GM12878 (cell line): Measurements from ENCODE around the gene ANO9. TPM values are rescaled to one million over a fixed set of nuclear protein-coding genes. Genes with fewer than 3 reads are reported as not detected.

Experiments used
- ATAC-seq: fragments of 200-7000 bp; cut with Tn5 transposase; 3 replicates; pipeline ENCODE4 v1.9.1; 2020; ENCODE audit warnings: mild to moderate bottlenecking, moderate library complexity
- BruUV-seq: library from RNA; stranded (reverse); fragments of 400-500 nt; replicated peaks from 2 replicates; lab custom pipeline; 2021; lab: Mats Ljungman, UMichigan
- CTCF ChIA-PET: fragments of 300-600 bp; sonication (Branson Sonifier 250); formaldehyde crosslinking; extraction: SDS; loops from one replicate; lab custom pipeline; 2021; ENCODE audit warnings: inconsistent platforms; lab: Yijun Ruan, JAX
- POLR2A ChIA-PET: fragments of 350-600 bp; formaldehyde crosslinking; extraction: SDS; loops from one replicate; lab custom pipeline; 2021; ENCODE audit warnings: inconsistent platforms; lab: Charles Lee
- RAD21 ChIA-PET: fragments of 300-600 bp; sonication (Branson Sonifier 250); formaldehyde crosslinking; loops from one replicate; lab custom pipeline; 2023; ENCODE audit warnings: antibody characterized with exemption; ENCODE audit not compliant: unreplicated experiment; lab: Charles Lee
- SMC1A ChIA-PET: fragments of 300-600 bp; sonication (Branson Sonifier 250); formaldehyde crosslinking; loops from one replicate; lab custom pipeline; 2023; ENCODE audit not compliant: unreplicated experiment, uncharacterized antibody; lab: Charles Lee
- DNase-seq: peaks from one replicate; pipeline ENCODE4 v3.0.0-alpha.2; 2011; ENCODE audit warnings: low read depth, low spot score
- FAIRE-seq: peaks from 3 replicates; lab custom pipeline; 2011; peaks lifted over from hg19 to GRCh38; lab: Jason Lieb, UNC
- H2AFZ ChIP-seq: 2 replicates; pipeline ENCODE4 v1.6.0; 2011; ENCODE audit warnings: low read depth, low read length, control low read depth; ENCODE audit not compliant: control insufficient read depth
- H3K27ac ChIP-seq: 2 replicates; pipeline ENCODE4 v1.5.1; 2011; ENCODE audit warnings: control low read depth; ENCODE audit not compliant: control insufficient read depth, insufficient read depth
- H3K27me3 ChIP-seq, 2 experiments: replicated peaks in 1 of 2; 2 replicates each; pipeline versions ENCODE4 v1.6.0 to v1.6.1; 2011; ENCODE audit warnings: low read length in 1 of 2; ENCODE audit not compliant: control insufficient read depth in 2 of 2, insufficient read depth in 2 of 2
- H3K36me3 ChIP-seq, 2 experiments: 2 replicates each; pipeline ENCODE4 v1.5.1; 2011; ENCODE audit warnings: low read length in 1 of 2; ENCODE audit not compliant: control insufficient read depth in 2 of 2, insufficient read depth in 2 of 2
- H3K4me1 ChIP-seq: 2 replicates; pipeline ENCODE4 v1.6.1; 2011; ENCODE audit warnings: mild to moderate bottlenecking, low read length, moderate library complexity, mixed read lengths; ENCODE audit not compliant: control insufficient read depth, insufficient read depth
- H3K4me2 ChIP-seq: 2 replicates; pipeline ENCODE4 v1.6.0; 2011; ENCODE audit warnings: control low read depth; ENCODE audit not compliant: control insufficient read depth, insufficient read depth
- H3K4me3 ChIP-seq: fragments of 200-600 bp; sonication (generic); 2 replicates; pipeline ENCODE4 v1.5.1; 2016
- H3K79me2 ChIP-seq: 2 replicates; pipeline ENCODE4 v1.6.0; 2011; ENCODE audit warnings: low read length; ENCODE audit not compliant: control insufficient read depth, insufficient read depth
- H3K9ac ChIP-seq: 2 replicates; pipeline ENCODE4 v1.8.0; 2011; ENCODE audit warnings: low read length, control low read depth, mixed read lengths; ENCODE audit not compliant: control insufficient read depth, insufficient read depth
- H3K9me3 ChIP-seq: replicated peaks from 3 replicates; pipeline ENCODE4 v1.5.1; 2011; ENCODE audit warnings: mild to moderate bottlenecking, low read length; ENCODE audit not compliant: control insufficient read depth, insufficient read depth
- H4K20me1 ChIP-seq: 2 replicates; pipeline ENCODE4 v1.6.0; 2011; ENCODE audit not compliant: control insufficient read depth, insufficient read depth
- EED ChIP-seq: sonication (generic); IDR thresholded peaks from 2 replicates; pipeline ENCODE4 v1.6.1; 2016; ENCODE audit warnings: antibody characterized with exemption, low read depth
- EP300 ChIP-seq, 2 experiments: fragments of 150-350 bp in 1 of 2; IDR thresholded peaks; 2 replicates each; pipeline ENCODE4 v1.6.1; 2011 to 2012; ENCODE audit warnings: low read depth in 2 of 2, low read length in 2 of 2, borderline replicate concordance in 1 of 2, improper control_type of control experiment in 1 of 2, inconsistent platforms in 1 of 2; ENCODE audit not compliant: control insufficient read depth in 1 of 2
- FOXK2 ChIP-seq: fragments of 450-650 bp; IDR thresholded peaks from 2 replicates; pipeline ENCODE4 v1.6.1; 2017; ENCODE audit warnings: mild to moderate bottlenecking, moderate library complexity
- SREBF2 ChIP-seq: IDR thresholded peaks from 2 replicates; pipeline ENCODE4 v1.6.1; 2012; ENCODE audit warnings: mild to moderate bottlenecking, low read length
- SRF ChIP-seq, 2 experiments: IDR thresholded peaks; 2 replicates each; pipeline ENCODE4 v1.6.1; 2011; ENCODE audit warnings: low read depth in 2 of 2, low read length in 2 of 2, mild to moderate bottlenecking in 1 of 2, moderate library complexity in 1 of 2
- TCF7 ChIP-seq: IDR thresholded peaks from 2 replicates; pipeline ENCODE4 v1.6.1; 2014; ENCODE audit warnings: antibody characterized with exemption, borderline replicate concordance
- WGBS: methylation state at CpG from one replicate; pipeline ENCODE4 v1.1.6; 2016; ENCODE audit warnings: low lambda C conversion rate; ENCODE audit not compliant: insufficient replicate concordance, insufficient coverage; ENCODE audit errors: missing lambda C conversion rate; 5-methylcytosine and 5-hydroxymethylcytosine counted together
- in situ Hi-C: fragments of 300-500 bp; cut with MboI; formaldehyde crosslinking; loops from 9 replicates; pipeline ENCODE4 v1.14.3; 2018; ENCODE audit warnings: mixed read lengths
- intact Hi-C: fragments of 100-400 bp; cut with micrococcal nuclease; formaldehyde crosslinking; loops from one replicate; pipeline ENCODE4 v1.14.2; 2022; ENCODE audit not compliant: unreplicated experiment
- polyA plus RNA-seq, 11 experiments: library from polyadenylated mRNA; depleted of rRNA in 4 of 11; unstranded in 6 of 11; stranded (reverse) in 5 of 11; fragments of >200 nt; fragmentation: Nextera tagmentation in 4 of 11; fragmentation: Illumina TruSeq in 1 of 11; extraction: Ambion mirVana in 4 of 11; extraction: Trizol in 1 of 11; gene quantifications; 1 replicate in 1 of 11; 2 replicates in 10 of 11; pipeline versions ENCODE4 v1.2.1 to v1.2.3, GENCODE V29; 2011 to 2016; ENCODE audit warnings: inconsistent platforms in 2 of 11, missing spikeins in 2 of 11, low read depth in 1 of 11
- total RNA-seq, 4 experiments: library from RNA; depleted of rRNA in 3 of 4; stranded (reverse); fragments of >200 nt in 3 of 4; fragmentation: Illumina TruSeq in 1 of 4; extraction: Trizol in 1 of 4; gene quantifications; 2 replicates each; pipeline versions ENCODE4 v1.2.1 to v1.2.3, GENCODE V29; 2013 to 2021
- TF ChIP-seq, protein P1 (sequence below): fragments of 450-650 bp; formaldehyde crosslinking; IDR thresholded peaks from 2 replicates; pipeline ENCODE4 v1.4.0; 2022; ENCODE audit warnings: mild to moderate bottlenecking, moderate library complexity

Gene ANO9
- total and polyA plus RNA-seq, 10 of the 15 experiments (the other 5 are each of a cell fraction or from before 2014, with no cell fraction given): 0.21 to 42.3 (median 12.0) TPM

DNA sequence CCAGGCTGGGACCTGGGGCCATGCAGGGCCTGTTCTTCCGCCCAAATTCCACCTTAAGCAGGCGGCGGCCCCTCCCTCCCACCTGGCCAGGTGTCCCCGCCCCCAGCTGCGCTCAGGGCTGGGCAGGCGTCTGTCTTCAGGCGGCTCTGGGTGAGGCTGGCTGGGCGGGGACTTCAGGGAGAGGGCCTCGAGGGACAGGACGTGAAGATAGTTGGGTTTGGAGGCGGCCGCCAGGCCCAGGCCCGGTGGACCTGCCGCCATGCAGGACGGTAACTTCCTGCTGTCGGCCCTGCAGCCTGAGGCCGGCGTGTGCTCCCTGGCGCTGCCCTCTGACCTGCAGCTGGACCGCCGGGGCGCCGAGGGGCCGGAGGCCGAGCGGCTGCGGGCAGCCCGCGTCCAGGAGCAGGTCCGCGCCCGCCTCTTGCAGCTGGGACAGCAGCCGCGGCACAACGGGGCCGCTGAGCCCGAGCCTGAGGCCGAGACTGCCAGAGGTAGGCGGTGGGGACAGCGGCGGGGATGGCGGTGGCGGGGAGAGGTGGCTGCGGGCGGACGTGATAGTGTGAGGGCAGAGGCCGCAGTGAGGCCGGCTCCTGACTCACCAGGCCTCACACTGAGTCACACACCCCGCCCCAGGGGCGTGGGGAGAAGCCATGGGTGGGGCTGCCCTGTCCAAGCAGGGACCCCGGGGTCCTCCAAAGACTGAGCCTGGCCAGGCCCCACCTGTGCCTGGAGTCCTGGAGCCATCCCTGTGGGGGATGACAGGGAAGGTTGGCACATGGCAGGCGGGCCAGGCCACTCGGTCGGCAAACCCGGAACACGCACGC, 47.6 kb downstream of the ANO9 start, which contains the start of gene PKP3:
Gene PKP3, plus strand, starts transcription at position 176 of the 824 bp plus-strand sequence. Its CDS starts 84 bp downstream, at position 260.
- ChIA-PET CTCF (no interaction called here), RAD21 (no interaction called here), POLR2A (no interaction called here), SMC1A (no interaction called here)
- in situ Hi-C loops (no loop called here), intact Hi-C loops (no loop called here)
- H3K27ac ChIP-seq: no peak within 1 kb of the TSS
- no TSS peak for BruUV-seq
- H3K4me3 ChIP-seq: no peak within 1 kb of the TSS
- H2AFZ ChIP-seq: no peak within 1 kb of the TSS
- TF ChIP-seq TCF7 (no peak), SRF (IDR thresholded peaks at IDR 0.05; ENCODE audit: low read depth in 2 of 2, low read length in 2 of 2) (no peak), EED (no peak), FOXK2 (no peak), EP300 (IDR thresholded peaks at IDR 0.05; ENCODE audit: borderline replicate concordance in 1 of 2, control insufficient read depth in 1 of 2, low read depth in 2 of 2, low read length in 2 of 2) (no peak), SREBF2 (no peak)
- TF ChIP-seq, protein P1, sequence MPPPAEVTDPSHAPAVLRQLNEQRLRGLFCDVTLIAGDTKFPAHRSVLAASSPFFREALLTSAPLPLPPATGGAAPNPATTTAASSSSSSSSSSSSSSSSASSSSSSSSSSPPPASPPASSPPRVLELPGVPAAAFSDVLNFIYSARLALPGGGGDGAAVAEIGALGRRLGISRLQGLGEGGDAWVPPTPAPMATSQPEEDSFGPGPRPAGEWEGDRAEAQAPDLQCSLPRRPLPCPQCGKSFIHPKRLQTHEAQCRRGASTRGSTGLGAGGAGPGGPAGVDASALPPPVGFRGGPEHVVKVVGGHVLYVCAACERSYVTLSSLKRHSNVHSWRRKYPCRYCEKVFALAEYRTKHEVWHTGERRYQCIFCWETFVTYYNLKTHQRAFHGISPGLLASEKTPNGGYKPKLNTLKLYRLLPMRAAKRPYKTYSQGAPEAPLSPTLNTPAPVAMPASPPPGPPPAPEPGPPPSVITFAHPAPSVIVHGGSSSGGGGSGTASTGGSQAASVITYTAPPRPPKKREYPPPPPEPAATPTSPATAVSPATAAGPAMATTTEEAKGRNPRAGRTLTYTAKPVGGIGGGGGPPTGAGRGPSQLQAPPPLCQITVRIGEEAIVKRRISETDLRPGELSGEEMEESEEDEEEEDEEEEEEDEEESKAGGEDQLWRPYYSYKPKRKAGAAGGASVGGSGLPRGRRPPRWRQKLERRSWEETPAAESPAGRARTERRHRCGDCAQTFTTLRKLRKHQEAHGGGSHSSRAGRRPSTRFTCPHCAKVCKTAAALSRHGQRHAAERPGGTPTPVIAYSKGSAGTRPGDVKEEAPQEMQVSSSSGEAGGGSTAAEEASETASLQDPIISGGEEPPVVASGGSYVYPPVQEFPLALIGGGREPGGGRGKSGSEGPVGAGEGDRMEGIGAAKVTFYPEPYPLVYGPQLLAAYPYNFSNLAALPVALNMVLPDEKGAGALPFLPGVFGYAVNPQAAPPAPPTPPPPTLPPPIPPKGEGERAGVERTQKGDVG: no peak
- no peak within 1 kb of the TSS for H3K4me2 ChIP-seq
- WGBS: 64% methylated on average over 45 of the region's 57 CpGs
- H3K9me3 ChIP-seq: no peaks in the 10 kb centered on the region; the same call in 2 of the 3 replicates
- ATAC-seq (no peak), DNase-seq (no peak), FAIRE-seq (no peak)
- no peaks in the 10 kb centered on the region for H4K20me1 ChIP-seq
- no peaks in the 10 kb centered on the region for H3K27me3 ChIP-seq
- H3K9ac ChIP-seq: no peak within 1 kb of the TSS
- no peaks in the 10 kb centered on the region for H3K36me3 ChIP-seq
- H3K79me2 ChIP-seq: no peaks in the 10 kb centered on the region
- H3K4me1 ChIP-seq: no peaks in the 10 kb centered on the region
